ENCODE data around the gene ENPEP. TPM values are rescaled to one million over a fixed set of nuclear protein-coding genes. Genes with fewer than 3 reads are reported as not detected.

Gene ENPEP
- total RNA-seq, 6 experiments from 2014 or later = 0.03 to 0.07 (median 0.03) TPM; not detected in 3

DNA sequence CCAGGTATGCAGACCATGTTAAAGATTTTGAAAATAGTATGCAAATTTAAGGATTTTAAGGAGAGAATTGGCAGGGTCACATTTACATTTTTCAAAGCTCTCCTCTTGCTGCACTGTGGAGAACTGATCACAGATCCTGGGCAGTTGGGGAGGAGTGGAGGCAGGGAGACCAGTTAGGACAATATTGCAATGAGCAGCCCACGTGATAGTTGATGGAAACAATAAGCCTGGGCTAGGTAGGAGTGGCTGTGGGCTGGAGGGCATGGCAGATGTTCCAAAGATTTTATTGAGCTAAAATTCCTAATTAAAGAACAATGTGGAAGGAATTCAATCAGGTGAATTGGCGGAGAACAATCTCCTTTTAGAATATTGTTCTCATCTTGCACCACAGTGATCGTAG is 50.6 kb downstream of the ENPEP start:
- H3K4me3 Mint-ChIP-seq = no peak overlapping the region
- H3K4me1 Mint-ChIP-seq (ENCODE audit: low read depth) = no peaks in the 10 kb centered on the region; the same call in 1 of the 2 replicates
- H3K27ac Mint-ChIP-seq = no peak overlapping the region

DNA sequence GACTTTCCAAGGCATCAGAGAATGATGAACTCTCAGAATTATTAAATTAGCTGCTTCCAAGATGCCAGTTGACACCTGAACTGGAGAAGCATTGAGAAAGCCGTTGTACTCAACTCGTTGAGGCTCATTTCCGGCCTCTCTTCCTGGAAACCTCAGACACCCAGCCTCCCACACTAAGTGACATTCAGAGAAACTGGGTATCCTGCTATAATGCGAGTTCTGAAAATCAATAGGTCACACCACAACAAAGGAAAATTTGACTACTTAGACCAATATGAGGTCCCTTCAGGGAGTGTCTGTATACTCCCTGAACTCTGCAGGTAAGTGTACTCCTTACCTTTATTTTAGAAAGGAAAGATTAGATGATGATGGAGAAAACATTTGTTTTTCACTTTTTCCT is 51.2 kb downstream of the ENPEP start:
- TF ChIP-seq, protein P1, sequence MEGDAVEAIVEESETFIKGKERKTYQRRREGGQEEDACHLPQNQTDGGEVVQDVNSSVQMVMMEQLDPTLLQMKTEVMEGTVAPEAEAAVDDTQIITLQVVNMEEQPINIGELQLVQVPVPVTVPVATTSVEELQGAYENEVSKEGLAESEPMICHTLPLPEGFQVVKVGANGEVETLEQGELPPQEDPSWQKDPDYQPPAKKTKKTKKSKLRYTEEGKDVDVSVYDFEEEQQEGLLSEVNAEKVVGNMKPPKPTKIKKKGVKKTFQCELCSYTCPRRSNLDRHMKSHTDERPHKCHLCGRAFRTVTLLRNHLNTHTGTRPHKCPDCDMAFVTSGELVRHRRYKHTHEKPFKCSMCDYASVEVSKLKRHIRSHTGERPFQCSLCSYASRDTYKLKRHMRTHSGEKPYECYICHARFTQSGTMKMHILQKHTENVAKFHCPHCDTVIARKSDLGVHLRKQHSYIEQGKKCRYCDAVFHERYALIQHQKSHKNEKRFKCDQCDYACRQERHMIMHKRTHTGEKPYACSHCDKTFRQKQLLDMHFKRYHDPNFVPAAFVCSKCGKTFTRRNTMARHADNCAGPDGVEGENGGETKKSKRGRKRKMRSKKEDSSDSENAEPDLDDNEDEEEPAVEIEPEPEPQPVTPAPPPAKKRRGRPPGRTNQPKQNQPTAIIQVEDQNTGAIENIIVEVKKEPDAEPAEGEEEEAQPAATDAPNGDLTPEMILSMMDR (IDR thresholded peaks at IDR 0.05) = no peak
- no peaks in the 10 kb centered on the region for H3K4me1 Mint-ChIP-seq (ENCODE audit: low read depth)
- no peaks in the 10 kb centered on the region for H3K9me3 Mint-ChIP-seq
- no peak for DNase-seq
- H3K27ac Mint-ChIP-seq = no peak overlapping the region
- H3K27me3 Mint-ChIP-seq (ENCODE audit: insufficient read depth) = peaks cover 6% of the 10 kb centered on the region
- no peaks in the 10 kb centered on the region for H3K36me3 Mint-ChIP-seq (ENCODE audit: low read depth)
- H3K4me3 Mint-ChIP-seq = no peak overlapping the region

More for the DNA sequence above, 50.6 kb downstream of the ENPEP start:
- Mint-ChIP-seq H3K27me3 (ENCODE audit: insufficient read depth) (peaks cover 6% of the 10 kb centered on the region; the same call in 1 of the 2 replicates), H3K9me3 (no peaks in the 10 kb centered on the region), H3K36me3 (ENCODE audit: low read depth) (no peaks in the 10 kb centered on the region)
- no peak for DNase-seq
- TF ChIP-seq, protein P1 (IDR thresholded peaks at IDR 0.05) = no peak

- peaks cover 4% of the 10 kb centered on the region for H3K27me3 Mint-ChIP-seq (ENCODE audit: insufficient read depth)
- no peak overlapping the region for H3K4me3 Mint-ChIP-seq
- TF ChIP-seq, protein P1 (IDR thresholded peaks at IDR 0.05) = no peak
- H3K36me3 Mint-ChIP-seq (ENCODE audit: low read depth) = peaks cover 19% of the 10 kb centered on the region
- no peak for DNase-seq
- peaks cover 29% of the 10 kb centered on the region for H3K4me1 Mint-ChIP-seq (ENCODE audit: low read depth)
- peak overlapping the region; percentile 84 for H3K27ac Mint-ChIP-seq
- peaks cover 24% of the 10 kb centered on the region for H3K9me3 Mint-ChIP-seq
Measured at GRCh38 chr4:110532901-110533589, 57.1 kb downstream of the ENPEP start.

DNA sequence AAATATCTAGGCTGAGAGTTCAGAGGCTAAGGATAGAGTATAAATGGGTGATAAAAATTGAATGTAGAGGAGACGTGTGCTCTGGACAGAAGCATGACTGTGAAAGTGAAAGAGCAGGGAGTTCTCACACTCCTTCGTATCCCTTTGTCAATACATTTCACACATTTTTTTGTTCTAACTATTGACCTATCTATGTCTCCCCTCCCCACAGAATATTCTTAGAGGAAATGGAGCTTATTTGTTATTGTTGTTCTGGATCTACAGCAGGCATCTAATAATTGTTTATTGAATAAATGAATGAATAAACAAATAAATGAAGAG is 57.6 kb downstream of the ENPEP start:
- peaks cover 4% of the 10 kb centered on the region for H3K27me3 Mint-ChIP-seq (ENCODE audit: insufficient read depth)
- no peak overlapping the region; the same call in 1 of the 2 replicates for H3K4me3 Mint-ChIP-seq
- H3K4me1 Mint-ChIP-seq (ENCODE audit: low read depth) = peaks cover 29% of the 10 kb centered on the region
- TF ChIP-seq, protein P1 (IDR thresholded peaks at IDR 0.05) = no peak
- peaks cover 27% of the 10 kb centered on the region for H3K9me3 Mint-ChIP-seq
- H3K36me3 Mint-ChIP-seq (ENCODE audit: low read depth) = peaks cover 24% of the 10 kb centered on the region
- peak overlapping the region; percentile 84 for H3K27ac Mint-ChIP-seq
- DNase-seq = no peak

- TF ChIP-seq, protein P1 (IDR thresholded peaks at IDR 0.05) = no peak
- peak; percentile 96 for DNase-seq
- peaks cover 29% of the 10 kb centered on the region for H3K4me1 Mint-ChIP-seq (ENCODE audit: low read depth)
- peak overlapping the region; percentile 84 for H3K27ac Mint-ChIP-seq
- H3K9me3 Mint-ChIP-seq = peaks cover 27% of the 10 kb centered on the region
- H3K27me3 Mint-ChIP-seq (ENCODE audit: insufficient read depth) = peaks cover 4% of the 10 kb centered on the region
- peaks cover 28% of the 10 kb centered on the region for H3K36me3 Mint-ChIP-seq (ENCODE audit: low read depth)
- peak overlapping the region; percentile 37; the same call in 1 of the 2 replicates for H3K4me3 Mint-ChIP-seq
Measured at GRCh38 chr4:110533940-110534339, 58.0 kb downstream of the ENPEP start.
